Endothelial cell of umbilical vein (primary cell): ENCODE results near the gene STRBP. TPM values are rescaled to one million over a fixed set of nuclear protein-coding genes. Genes with fewer than 3 reads are reported as not detected.

ENCODE experiments used
- BruUV-seq: library from RNA; stranded (reverse); fragments of 400-500 nt; replicated peaks from 2 replicates; lab custom pipeline; 2021; lab: Mats Ljungman, UMichigan
- CTCF ChIA-PET: fragments of 300-600, 350-600 bp; sonication (Branson Sonifier 250); formaldehyde crosslinking; loops from one replicate; lab custom pipeline; 2021; ENCODE audit warnings: antibody characterized with exemption, inconsistent platforms; lab: Charles Lee
- POLR2A ChIA-PET: fragments of 300-600, 350-600 bp; sonication (Branson Sonifier 250); formaldehyde crosslinking; loops from one replicate; lab custom pipeline; 2021; ENCODE audit warnings: antibody characterized with exemption, inconsistent platforms; lab: Charles Lee
- DNase-seq: peaks from one replicate; pipeline ENCODE4 v3.0.0-alpha.2; 2011; ENCODE audit warnings: low read depth, low spot score
- FAIRE-seq: peaks from 2 replicates; lab custom pipeline; 2011; peaks lifted over from hg19 to GRCh38; lab: Jason Lieb, UNC
- H2AFZ ChIP-seq: 2 replicates; pipeline ENCODE4 v1.6.0; 2012; ENCODE audit warnings: low read depth, low read length, control low read depth, inconsistent platforms
- H3K27ac ChIP-seq: 2 replicates; pipeline ENCODE4 v1.5.1; 2011; ENCODE audit warnings: low read depth, mild to moderate bottlenecking, control low read depth, low read length, moderate library complexity; ENCODE audit not compliant: insufficient read depth
- H3K27me3 ChIP-seq, 2 experiments: 2 replicates each; pipeline versions ENCODE4 v1.6.0 to v1.6.1; 2011; ENCODE audit warnings: low read length in 2 of 2, mixed read lengths in 1 of 2; ENCODE audit not compliant: control insufficient read depth in 2 of 2, insufficient read depth in 2 of 2
- H3K36me3 ChIP-seq, 2 experiments: 2 replicates in 1 of 2; 3 replicates in 1 of 2; pipeline ENCODE4 v1.5.1; 2011; ENCODE audit warnings: low read length in 2 of 2, mild to moderate bottlenecking in 1 of 2, moderate library complexity in 1 of 2; ENCODE audit not compliant: control insufficient read depth in 2 of 2, insufficient read depth in 2 of 2; ENCODE audit errors: extremely low read depth in 1 of 2
- H3K4me1 ChIP-seq: 3 replicates; pipeline ENCODE4 v1.5.1; 2011; ENCODE audit warnings: mild to moderate bottlenecking, low read length; ENCODE audit not compliant: control insufficient read depth, insufficient read depth; ENCODE audit errors: extremely low read depth
- H3K4me2 ChIP-seq: 2 replicates; pipeline ENCODE4 v1.6.1; 2011; ENCODE audit warnings: low read length, control low read depth, mixed read lengths; ENCODE audit not compliant: insufficient read depth
- H3K4me3 ChIP-seq, 3 experiments: fragments of 200-600 bp in 1 of 3; sonication (generic), shearing (Covaris generic) in 1 of 3; replicated peaks in 1 of 3; 2 replicates each; pipeline ENCODE4 v1.5.1; 2011 to 2016; ENCODE audit warnings: control low read depth in 3 of 3, low read length in 3 of 3, mild to moderate bottlenecking in 2 of 3, inconsistent platforms in 1 of 3, low read depth in 1 of 3, moderate library complexity in 1 of 3; ENCODE audit not compliant: insufficient read depth in 1 of 3
- H3K79me2 ChIP-seq: 2 replicates; pipeline ENCODE4 v1.6.0; 2012; ENCODE audit warnings: low read length, inconsistent platforms; ENCODE audit not compliant: control insufficient read depth, insufficient read depth
- H3K9ac ChIP-seq: replicated peaks from 2 replicates; pipeline ENCODE3; 2011; ENCODE audit warnings: low read length, control low read depth; ENCODE audit not compliant: insufficient read depth; ENCODE audit errors: extremely low read depth
- H3K9me1 ChIP-seq: replicated peaks from 3 replicates; pipeline ENCODE4 v1.6.0; 2011; ENCODE audit warnings: mild to moderate bottlenecking, low read length; ENCODE audit not compliant: control insufficient read depth, insufficient read depth; ENCODE audit errors: extremely low read depth
- H3K9me3 ChIP-seq: replicated peaks from 2 replicates; pipeline ENCODE4 v1.5.1; 2012; ENCODE audit warnings: low read length, inconsistent platforms; ENCODE audit not compliant: control insufficient read depth, insufficient read depth
- H4K20me1 ChIP-seq: replicated peaks from 2 replicates; pipeline ENCODE3; 2011; ENCODE audit warnings: mild to moderate bottlenecking, low read length; ENCODE audit not compliant: control insufficient read depth, insufficient read depth; ENCODE audit errors: extremely low read depth
- EZH2 ChIP-seq: IDR thresholded peaks from 2 replicates; pipeline ENCODE4 v1.6.1; 2012; ENCODE audit warnings: borderline replicate concordance, low read depth, mild to moderate bottlenecking, moderate library complexity, low read length, inconsistent platforms; ENCODE audit not compliant: severe bottlenecking
- FOS ChIP-seq: IDR thresholded peaks from 2 replicates; pipeline ENCODE4 v1.6.1; 2011; ENCODE audit warnings: mild to moderate bottlenecking, low read length, moderate library complexity, borderline replicate concordance; ENCODE audit not compliant: insufficient read depth
- GATA2 ChIP-seq: IDR thresholded peaks from 2 replicates; pipeline ENCODE4 v1.7.0; 2011; ENCODE audit warnings: low read depth, mild to moderate bottlenecking, moderate library complexity, mixed read lengths, low read length; ENCODE audit not compliant: insufficient read length, insufficient read depth
- JUN ChIP-seq: IDR thresholded peaks from 2 replicates; pipeline ENCODE4 v1.6.1; 2011; ENCODE audit warnings: borderline replicate concordance, low read depth; ENCODE audit not compliant: insufficient read length, insufficient read depth
- MYC ChIP-seq: IDR thresholded peaks from one replicate; pipeline ENCODE4 v1.6.1; 2011; ENCODE audit warnings: mild to moderate bottlenecking, low read depth, low read length
- POLR2A ChIP-seq: IDR thresholded peaks from 2 replicates; pipeline ENCODE4 v1.6.1; 2012; ENCODE audit warnings: low read depth, mild to moderate bottlenecking, control low read depth, low read length
- POLR2AphosphoS5 ChIP-seq: IDR thresholded peaks from 2 replicates; pipeline ENCODE4 v1.6.1; 2012; ENCODE audit warnings: low read depth, mild to moderate bottlenecking, control low read depth, low read length, moderate library complexity; ENCODE audit not compliant: insufficient read depth
- dilution Hi-C: fragments of 300-500 bp; cut with MboI; formaldehyde crosslinking; loops from one replicate; pipeline ENCODE4 v1.15.0; 2019; ENCODE audit warnings: low sequenced_read_pairs; ENCODE audit not compliant: extremely low pct_ligation_motif_present
- intact Hi-C: fragments of 100-400 bp; cut with micrococcal nuclease; formaldehyde crosslinking; loops from one replicate; pipeline ENCODE4 v1.10.0; 2022
- polyA plus RNA-seq, 4 experiments: library from polyadenylated mRNA; depleted of rRNA in 3 of 4; stranded (reverse) in 3 of 4; unstranded in 1 of 4; fragments of >200 nt; gene quantifications; 2 replicates each; pipeline versions ENCODE4 v1.2.1 to v1.2.3, GENCODE V29; 2011 to 2012; ENCODE audit warnings: missing spikeins in 1 of 4
- total RNA-seq: library from RNA; stranded (reverse); gene quantifications from 2 replicates; pipeline ENCODE4 v1.2.3, GENCODE V29; 2021
- TF ChIP-seq, protein P1 (sequence below), 2 donors: IDR thresholded peaks; 1 replicate in 1 of 2; 2 replicates in 1 of 2; pipeline ENCODE4 v1.5.1; 2011; ENCODE audit warnings: low read length in 2 of 2, mild to moderate bottlenecking in 2 of 2, moderate library complexity in 2 of 2, control low read depth in 1 of 2, inconsistent platforms in 1 of 2, low read depth in 1 of 2; ENCODE audit not compliant: insufficient read depth in 1 of 2; ENCODE audit errors: extremely low read depth in 1 of 2

The STRBP gene
- total and polyA plus RNA-seq, 2 donors (not counting 3 experiments of a cell fraction or from before 2014, with no cell fraction given), result 7.7 to 15.4 TPM

DNA sequence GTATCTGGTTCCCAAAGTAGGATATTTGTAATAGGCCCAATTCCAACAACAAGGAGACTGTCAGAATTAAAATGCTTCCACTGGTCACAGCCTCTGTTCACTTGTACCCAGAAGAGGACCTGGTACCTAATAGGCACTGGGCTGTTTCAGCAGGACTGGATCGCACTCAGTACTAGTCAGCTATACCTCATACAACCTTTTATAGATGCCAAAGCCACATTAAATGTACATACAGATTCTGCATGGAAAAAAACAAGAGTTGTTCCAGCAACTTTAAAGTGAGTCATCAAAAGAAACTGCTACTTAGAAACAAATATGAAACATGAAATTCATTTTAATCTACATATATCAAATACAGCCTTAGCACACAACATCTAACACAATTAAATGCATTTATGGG, 147.4 kb downstream of the STRBP start:
- no TSS peak for BruUV-seq
- no peak overlapping the region for H2AFZ ChIP-seq
- H3K4me1 ChIP-seq, result no peaks in the 10 kb centered on the region
- dilution Hi-C loops, result no loop called here
- no peaks in the 10 kb centered on the region for H4K20me1 ChIP-seq
- no peak overlapping the region for H3K4me3 ChIP-seq
- DNase-seq (peak; percentile 16), FAIRE-seq (no peak)
- H3K79me2 ChIP-seq, result no peaks in the 10 kb centered on the region
- no peak overlapping the region for H3K4me2 ChIP-seq
- no peak overlapping the region for H3K9ac ChIP-seq
- POLR2A ChIA-PET, result no interaction called here
- H3K9me3 ChIP-seq, result no peaks in the 10 kb centered on the region
- H3K27me3 ChIP-seq, result no peaks in the 10 kb centered on the region
- no peaks in the 10 kb centered on the region for H3K36me3 ChIP-seq
- CTCF ChIA-PET, result interaction anchor here (1.7 to 3.8 kb wide), 3 partner anchors 10 to 126 kb away, joined by 4 to 18 read pairs (median 4); no protein-coding TSS in a partner anchor
- TF ChIP-seq EZH2 (no peak), MYC (no peak), FOS (no peak), GATA2 (no peak), JUN (no peak), POLR2AphosphoS5 (no peak), POLR2A (no peak)
- TF ChIP-seq, protein P1, sequence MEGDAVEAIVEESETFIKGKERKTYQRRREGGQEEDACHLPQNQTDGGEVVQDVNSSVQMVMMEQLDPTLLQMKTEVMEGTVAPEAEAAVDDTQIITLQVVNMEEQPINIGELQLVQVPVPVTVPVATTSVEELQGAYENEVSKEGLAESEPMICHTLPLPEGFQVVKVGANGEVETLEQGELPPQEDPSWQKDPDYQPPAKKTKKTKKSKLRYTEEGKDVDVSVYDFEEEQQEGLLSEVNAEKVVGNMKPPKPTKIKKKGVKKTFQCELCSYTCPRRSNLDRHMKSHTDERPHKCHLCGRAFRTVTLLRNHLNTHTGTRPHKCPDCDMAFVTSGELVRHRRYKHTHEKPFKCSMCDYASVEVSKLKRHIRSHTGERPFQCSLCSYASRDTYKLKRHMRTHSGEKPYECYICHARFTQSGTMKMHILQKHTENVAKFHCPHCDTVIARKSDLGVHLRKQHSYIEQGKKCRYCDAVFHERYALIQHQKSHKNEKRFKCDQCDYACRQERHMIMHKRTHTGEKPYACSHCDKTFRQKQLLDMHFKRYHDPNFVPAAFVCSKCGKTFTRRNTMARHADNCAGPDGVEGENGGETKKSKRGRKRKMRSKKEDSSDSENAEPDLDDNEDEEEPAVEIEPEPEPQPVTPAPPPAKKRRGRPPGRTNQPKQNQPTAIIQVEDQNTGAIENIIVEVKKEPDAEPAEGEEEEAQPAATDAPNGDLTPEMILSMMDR (IDR thresholded peaks at IDR 0.05; ENCODE audit: extremely low read depth in 1 of 2, insufficient read depth in 1 of 2, low read depth in 1 of 2, low read length in 2 of 2), result no peak
- intact Hi-C loops, result loop anchor here (2.0 kb wide), 1 partner anchor 20 kb away; no protein-coding TSS in a partner anchor
- no peak overlapping the region for H3K27ac ChIP-seq
- no peaks in the 10 kb centered on the region for H3K9me1 ChIP-seq
